HG03565 (cell line): ENCODE results near the gene EDIL3.
"Not testable (repeated sequence)": the region's sequence is repeated elsewhere in the genome, so short reads cannot be mapped to it uniquely, and the experiment has no call there.

Experiments used
- ATAC-seq: cut with Tn5 transposase; IDR thresholded peaks from one replicate; pipeline ENCODE4 v1.9.1; 2021; ENCODE audit warnings: mild to moderate bottlenecking, moderate library complexity; ENCODE audit not compliant: unreplicated experiment

EDIL3 gene

GRCh38 chr5:84378961-84379360 lies 5.7 kb downstream of the EDIL3 start:
- ATAC-seq = no peak

GRCh38 chr5:84378420-84378819 lies 6.3 kb downstream of the EDIL3 start:
- ATAC-seq = no peak

- ATAC-seq = no peak
Measured at GRCh38 chr5:84376346-84376745, 8.3 kb downstream of the EDIL3 start.

GRCh38 chr5:84374568-84374967 lies 10.1 kb downstream of the EDIL3 start:
- ATAC-seq = no peak

- no peak for ATAC-seq
Measured at GRCh38 chr5:84373506-84373905, 11.2 kb downstream of the EDIL3 start.

- ATAC-seq = no peak
Measured at GRCh38 chr5:84372066-84372695, 12.5 kb downstream of the EDIL3 start.

GRCh38 chr5:84370176-84370575 lies 14.5 kb downstream of the EDIL3 start:
- ATAC-seq = no peak

- no peak for ATAC-seq
Measured at GRCh38 chr5:84364043-84364442, 20.6 kb downstream of the EDIL3 start.

- no peak for ATAC-seq
Measured at GRCh38 chr5:84362061-84362720, 22.5 kb downstream of the EDIL3 start.

- ATAC-seq = no peak
Measured at GRCh38 chr5:84361572-84361971, 23.1 kb downstream of the EDIL3 start.

- ATAC-seq = no peak
Measured at GRCh38 chr5:84360056-84360455, 24.6 kb downstream of the EDIL3 start.

GRCh38 chr5:84354101-84354500 lies 30.6 kb downstream of the EDIL3 start:
- no peak for ATAC-seq

- no peak for ATAC-seq
Measured at GRCh38 chr5:84344788-84345187, 39.9 kb downstream of the EDIL3 start.

- no peak for ATAC-seq
Measured at GRCh38 chr5:84343171-84343570, 41.5 kb downstream of the EDIL3 start.

GRCh38 chr5:84332106-84332505 lies 52.6 kb downstream of the EDIL3 start:
- ATAC-seq = no peak

GRCh38 chr5:84327591-84327990 lies 57.1 kb downstream of the EDIL3 start:
- no peak for ATAC-seq

- ATAC-seq = no peak
Measured at GRCh38 chr5:84322646-84323045, 62.0 kb downstream of the EDIL3 start.

GRCh38 chr5:84317826-84318225 lies 66.9 kb downstream of the EDIL3 start:
- not testable (repeated sequence) for ATAC-seq

- ATAC-seq = not testable (repeated sequence)
Measured at GRCh38 chr5:84312280-84312679, 72.4 kb downstream of the EDIL3 start.

GRCh38 chr5:84309850-84310249 lies 74.8 kb downstream of the EDIL3 start:
- ATAC-seq = not testable (repeated sequence)

GRCh38 chr5:84306601-84307000 lies 78.1 kb downstream of the EDIL3 start:
- no peak for ATAC-seq

GRCh38 chr5:84304599-84304998 lies 80.1 kb downstream of the EDIL3 start:
- ATAC-seq = no peak

- ATAC-seq = no peak
Measured at GRCh38 chr5:84303315-84303714, 81.4 kb downstream of the EDIL3 start.
